Measurements from ENCODE around the gene SGCD. TPM values are rescaled to one million over a fixed set of nuclear protein-coding genes. Genes with fewer than 3 reads are reported as not detected.

Gene SGCD
- total and polyA plus RNA-seq, 8 donors = 10.4 to 15.8 (median 12.5) TPM

GRCh38 chr5:156395306-156395675, 68.3 kb downstream of the SGCD start:
- intact Hi-C loops (cut with DNase I) = no loop called here
- no peak overlapping the region for H3K27ac ChIP-seq

GRCh38 chr5:156396063-156396829, 69.3 kb downstream of the SGCD start:
- Histone ChIP-seq H3K27me3 (no peaks in the 10 kb centered on the region), H3K27ac (no peak overlapping the region), H3K36me3 (no peaks in the 10 kb centered on the region), H3K9me3 (no peaks in the 10 kb centered on the region), H3K4me1 (peaks cover 0 to 9% of the 10 kb centered on the region in 2 donors), H3K4me3 (no peak overlapping the region)
- intact Hi-C loops (cut with DNase I) = no loop called here
- no peak for DNase-seq
- ATAC-seq = no peak
- TF ChIP-seq CTCF (IDR thresholded peaks at IDR 0.05) = no peak

More at GRCh38 chr5:156395306-156395675, 68.3 kb downstream of the SGCD start:
- TF ChIP-seq CTCF (IDR thresholded peaks at IDR 0.05) = no peak
- Histone ChIP-seq H3K27me3 (no peaks in the 10 kb centered on the region), H3K36me3 (no peaks in the 10 kb centered on the region), H3K4me3 (no peak overlapping the region), H3K4me1 (peaks cover 0 to 9% of the 10 kb centered on the region in 2 donors), H3K9me3 (no peaks in the 10 kb centered on the region)
- ATAC-seq = no peak
- no peak for DNase-seq

GRCh38 chr5:156396830-156397081, 69.8 kb downstream of the SGCD start:
- no peaks in the 10 kb centered on the region for H3K36me3 ChIP-seq
- peaks cover 0 to 9% of the 10 kb centered on the region in 2 donors for H3K4me1 ChIP-seq
- DNase-seq = no peak
- no peak for TF ChIP-seq CTCF (IDR thresholded peaks at IDR 0.05)
- intact Hi-C loops (cut with DNase I) = no loop called here
- no peak overlapping the region for H3K27ac ChIP-seq
- no peak overlapping the region for H3K4me3 ChIP-seq
- no peaks in the 10 kb centered on the region for H3K27me3 ChIP-seq
- H3K9me3 ChIP-seq = no peaks in the 10 kb centered on the region
- ATAC-seq = no peak

GRCh38 chr5:156399323-156399722, 72.4 kb downstream of the SGCD start:
- DNase-seq = no peak
- H3K9me3 ChIP-seq = no peaks in the 10 kb centered on the region
- no peak overlapping the region for H3K4me3 ChIP-seq
- TF ChIP-seq CTCF (IDR thresholded peaks at IDR 0.05) = no peak
- H3K27me3 ChIP-seq = no peaks in the 10 kb centered on the region
- no peak overlapping the region for H3K27ac ChIP-seq
- H3K4me1 ChIP-seq = peaks cover 0 to 9% of the 10 kb centered on the region in 2 donors
- no peak for ATAC-seq
- no peaks in the 10 kb centered on the region for H3K36me3 ChIP-seq
- intact Hi-C loops (cut with DNase I) = no loop called here

- intact Hi-C loops (cut with DNase I) = no loop called here
- no peak for TF ChIP-seq CTCF (IDR thresholded peaks at IDR 0.05)
- no peak overlapping the region for H3K27ac ChIP-seq
Observed at GRCh38 chr5:156400231-156400986, 73.4 kb downstream of the SGCD start.

More at GRCh38 chr5:156400231-156400986, 73.4 kb downstream of the SGCD start:
- Histone ChIP-seq H3K27me3 (no peaks in the 10 kb centered on the region), H3K4me1 (peaks cover 0 to 5% of the 10 kb centered on the region in 2 donors), H3K36me3 (no peaks in the 10 kb centered on the region), H3K9me3 (no peaks in the 10 kb centered on the region), H3K4me3 (no peak overlapping the region)
- ATAC-seq (no peak), DNase-seq (peak in 2 of 4 donors; percentile 54 to 72)
